ENCODE results near the gene ALX1.

GRCh38 chr12:85281636-85282312 lies 1.8 kb downstream of the ALX1 start:
- no peak for TF ChIP-seq TAF1 (IDR thresholded peaks at IDR 0.05; ENCODE audit: borderline replicate concordance, low read depth, low read length)
- no peak for TF ChIP-seq POLR2A (IDR thresholded peaks at IDR 0.05; ENCODE audit: low read depth, low read length)
- TF ChIP-seq POLR2AphosphoS5 (IDR thresholded peaks at IDR 0.05; ENCODE audit: low read depth, low read length), result no peak

Data from GM12892 (cell line).